ELF-1 (cell line): ENCODE measurements around the gene TRABD2A.
"Not testable (repeated sequence)": the region's sequence is repeated elsewhere in the genome, so short reads cannot be mapped to it uniquely, and the experiment has no call there.

ENCODE experiments used
- DNase-seq: peaks from one replicate; pipeline ENCODE4 v3.0.0-alpha.2; 2016; ENCODE audit warnings: low read depth, low spot score

TRABD2A gene

GRCh38 chr2:84778911-84779690 is 101.8 kb downstream of the TRABD2A start:
- no peak for DNase-seq

DNA sequence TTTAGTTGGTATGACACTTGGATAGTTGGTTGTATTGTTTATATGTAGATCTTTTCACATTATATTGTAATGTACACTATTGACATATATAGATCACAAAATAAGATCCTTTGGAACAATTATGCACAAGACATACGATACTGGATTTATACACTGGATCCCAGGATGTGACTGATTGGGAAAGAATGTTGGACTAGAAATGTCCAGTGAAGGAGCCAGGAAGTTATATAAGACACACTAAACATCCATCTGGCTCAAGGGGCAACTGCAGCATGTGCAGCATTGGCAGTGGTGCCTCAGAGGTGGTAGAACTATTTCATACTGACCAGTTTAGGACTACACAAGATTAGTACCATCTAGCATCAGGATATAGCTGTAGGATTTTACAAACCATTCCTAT is 104.9 kb downstream of the TRABD2A start:
- no peak for DNase-seq

DNA sequence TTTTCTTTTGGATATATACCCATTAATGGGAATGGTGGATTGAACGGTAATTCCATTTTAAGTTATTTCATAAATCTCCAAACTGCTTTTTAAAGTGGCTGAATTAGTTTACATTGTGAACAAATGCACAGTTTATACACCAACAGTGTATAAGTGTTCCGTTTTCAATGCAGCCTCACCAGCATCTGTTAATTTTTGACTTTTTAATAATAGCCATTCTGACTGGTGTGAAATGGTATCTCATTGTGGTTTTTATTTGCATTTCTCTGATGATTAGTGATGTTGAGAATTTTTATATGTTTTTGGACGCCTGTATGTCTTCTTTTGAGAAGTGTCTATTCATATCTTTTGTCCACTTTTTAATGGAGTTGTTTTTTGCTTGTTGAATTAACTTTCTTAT is 107.3 kb downstream of the TRABD2A start:
- not testable (repeated sequence) for DNase-seq
